Measurements from ENCODE around the gene MAFG. TPM values are rescaled to one million over a fixed set of nuclear protein-coding genes. Genes with fewer than 3 reads are reported as not detected.

Gene MAFG
- total and polyA plus RNA-seq, 2 of the 13 experiments (the other 11 are each of a cell fraction or from before 2014, with no cell fraction given), result 14.5 to 20.0 TPM

DNA sequence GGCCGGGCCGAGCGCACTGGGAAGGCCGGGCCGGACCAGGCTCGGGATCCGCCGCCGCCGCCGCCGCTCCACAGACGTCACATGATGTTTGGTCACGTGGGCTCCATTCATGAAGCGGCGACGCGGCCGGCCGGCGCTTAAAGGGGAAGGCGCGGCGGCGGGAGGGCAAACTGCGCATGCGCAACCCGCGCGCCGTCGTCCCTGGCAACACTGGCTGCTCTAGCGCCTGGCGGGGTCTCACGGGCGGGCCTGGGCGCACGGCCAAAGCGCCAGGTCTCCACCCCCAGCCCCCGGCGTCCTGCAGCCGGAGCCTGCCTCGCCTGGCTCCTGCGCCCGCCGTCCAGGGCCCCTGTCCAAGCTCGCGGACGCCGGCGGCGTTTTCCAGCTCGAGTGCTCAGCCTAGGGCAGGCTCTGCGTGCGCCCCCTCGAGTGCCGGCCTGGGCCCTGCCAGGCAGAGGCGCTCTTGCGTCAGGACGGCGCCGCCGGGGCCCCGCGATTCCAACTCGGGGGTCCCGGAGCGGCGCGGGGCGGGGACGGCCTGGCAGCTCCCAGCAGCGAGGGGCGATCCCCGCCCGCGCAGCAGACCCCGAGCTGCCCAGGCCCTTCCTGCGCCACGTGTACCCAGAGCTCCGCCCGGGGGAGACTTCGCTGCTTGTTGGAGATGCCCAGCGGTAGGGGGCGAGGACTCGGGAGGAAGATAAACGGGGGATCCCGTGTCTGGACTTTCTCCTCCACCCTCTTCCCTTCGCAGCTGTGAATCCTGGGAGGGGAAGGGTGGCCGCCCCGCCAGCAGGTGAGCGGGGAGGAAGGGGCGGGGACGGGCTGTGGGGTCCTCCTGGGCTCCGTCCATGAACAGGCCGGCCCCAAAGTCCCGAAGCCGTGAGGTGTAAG is at the start of gene MAFG (continued):
- TF ChIP-seq HNF1B (CRISPR knock-in tag; IDR thresholded peaks at IDR 0.05) (no peak), ZNF143 (CRISPR knock-in tag; IDR thresholded peaks at IDR 0.05) (peak; percentile 64), ZNF230 (CRISPR knock-in tag; IDR thresholded peaks at IDR 0.05) (no peak), STAT6 (CRISPR knock-in tag; IDR thresholded peaks at IDR 0.05; ENCODE audit: borderline replicate concordance) (peak; percentile 61; the same call in 1 of the 2 replicates), HNRNPH1 (optimal IDR thresholded peaks at IDR 0.05; ENCODE audit: low read depth, low read length) (peak; percentile 52), MXI1 (IDR thresholded peaks at IDR 0.05; ENCODE audit: borderline replicate concordance, low read depth, low read length) (peak; percentile 94), SALL2 (CRISPR knock-in tag; IDR thresholded peaks at IDR 0.05) (peak; percentile 98), MTA3 (CRISPR knock-in tag; IDR thresholded peaks at IDR 0.05) (no peak), GZF1 (CRISPR knock-in tag; IDR thresholded peaks at IDR 0.05) (no peak), ZNF253 (CRISPR knock-in tag; IDR thresholded peaks at IDR 0.05; ENCODE audit: borderline replicate concordance) (no peak), HMG20A (CRISPR knock-in tag; IDR thresholded peaks at IDR 0.05; ENCODE audit: borderline replicate concordance) (no peak), RFXANK (CRISPR knock-in tag; IDR thresholded peaks at IDR 0.05) (no peak), GFI1 (CRISPR knock-in tag; IDR thresholded peaks at IDR 0.05; ENCODE audit: borderline replicate concordance) (peak; percentile 38; the same call in 1 of the 2 replicates), TEAD2 (CRISPR knock-in tag; IDR thresholded peaks at IDR 0.05) (0 out of 2 replicates have a peak, but pooled peaks have one; percentile 59)
- TF ChIP-seq, protein P1, sequence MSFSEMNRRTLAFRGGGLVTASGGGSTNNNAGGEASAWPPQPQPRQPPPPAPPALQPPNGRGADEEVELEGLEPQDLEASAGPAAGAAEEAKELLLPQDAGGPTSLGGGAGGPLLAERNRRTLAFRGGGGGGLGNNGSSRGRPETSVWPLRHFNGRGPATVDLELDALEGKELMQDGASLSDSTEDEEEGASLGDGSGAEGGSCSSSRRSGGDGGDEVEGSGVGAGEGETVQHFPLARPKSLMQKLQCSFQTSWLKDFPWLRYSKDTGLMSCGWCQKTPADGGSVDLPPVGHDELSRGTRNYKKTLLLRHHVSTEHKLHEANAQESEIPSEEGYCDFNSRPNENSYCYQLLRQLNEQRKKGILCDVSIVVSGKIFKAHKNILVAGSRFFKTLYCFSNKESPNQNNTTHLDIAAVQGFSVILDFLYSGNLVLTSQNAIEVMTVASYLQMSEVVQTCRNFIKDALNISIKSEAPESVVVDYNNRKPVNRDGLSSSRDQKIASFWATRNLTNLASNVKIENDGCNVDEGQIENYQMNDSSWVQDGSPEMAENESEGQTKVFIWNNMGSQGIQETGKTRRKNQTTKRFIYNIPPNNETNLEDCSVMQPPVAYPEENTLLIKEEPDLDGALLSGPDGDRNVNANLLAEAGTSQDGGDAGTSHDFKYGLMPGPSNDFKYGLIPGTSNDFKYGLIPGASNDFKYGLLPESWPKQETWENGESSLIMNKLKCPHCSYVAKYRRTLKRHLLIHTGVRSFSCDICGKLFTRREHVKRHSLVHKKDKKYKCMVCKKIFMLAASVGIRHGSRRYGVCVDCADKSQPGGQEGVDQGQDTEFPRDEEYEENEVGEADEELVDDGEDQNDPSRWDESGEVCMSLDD (CRISPR knock-in tag; IDR thresholded peaks at IDR 0.05; ENCODE audit: borderline replicate concordance), result peak; percentile 93
- TF ChIP-seq, protein P2, sequence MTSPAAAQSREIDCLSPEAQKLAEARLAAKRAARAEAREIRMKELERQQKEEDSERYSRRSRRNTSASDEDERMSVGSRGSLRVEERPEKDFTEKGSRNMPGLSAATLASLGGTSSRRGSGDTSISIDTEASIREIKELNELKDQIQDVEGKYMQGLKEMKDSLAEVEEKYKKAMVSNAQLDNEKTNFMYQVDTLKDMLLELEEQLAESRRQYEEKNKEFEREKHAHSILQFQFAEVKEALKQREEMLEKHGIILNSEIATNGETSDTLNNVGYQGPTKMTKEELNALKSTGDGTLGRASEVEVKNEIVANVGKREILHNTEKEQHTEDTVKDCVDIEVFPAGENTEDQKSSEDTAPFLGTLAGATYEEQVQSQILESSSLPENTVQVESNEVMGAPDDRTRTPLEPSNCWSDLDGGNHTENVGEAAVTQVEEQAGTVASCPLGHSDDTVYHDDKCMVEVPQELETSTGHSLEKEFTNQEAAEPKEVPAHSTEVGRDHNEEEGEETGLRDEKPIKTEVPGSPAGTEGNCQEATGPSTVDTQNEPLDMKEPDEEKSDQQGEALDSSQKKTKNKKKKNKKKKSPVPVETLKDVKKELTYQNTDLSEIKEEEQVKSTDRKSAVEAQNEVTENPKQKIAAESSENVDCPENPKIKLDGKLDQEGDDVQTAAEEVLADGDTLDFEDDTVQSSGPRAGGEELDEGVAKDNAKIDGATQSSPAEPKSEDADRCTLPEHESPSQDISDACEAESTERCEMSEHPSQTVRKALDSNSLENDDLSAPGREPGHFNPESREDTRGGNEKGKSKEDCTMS (CRISPR knock-in tag; conservative IDR thresholded peaks at IDR 0.05), result no peak
- TF ChIP-seq, protein P3, sequence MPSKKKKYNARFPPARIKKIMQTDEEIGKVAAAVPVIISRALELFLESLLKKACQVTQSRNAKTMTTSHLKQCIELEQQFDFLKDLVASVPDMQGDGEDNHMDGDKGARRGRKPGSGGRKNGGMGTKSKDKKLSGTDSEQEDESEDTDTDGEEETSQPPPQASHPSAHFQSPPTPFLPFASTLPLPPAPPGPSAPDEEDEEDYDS (CRISPR knock-in tag; IDR thresholded peaks at IDR 0.05), result peak; percentile 74

All from HepG2 (cell line).